CD4-positive, alpha-beta T cell treated with Interleukin-1 beta for 1 hour (primary cell): ENCODE results near the gene LRRC41.
"Not testable (repeated sequence)": the region's sequence is repeated elsewhere in the genome, so short reads cannot be mapped to it uniquely, and the experiment has no call there.

Experiments used
- DNase-seq, 2 donors: peaks; one replicate each; pipeline ENCODE4 v3.0.0-alpha.2; 2020 to 2022

Gene LRRC41, protein sequence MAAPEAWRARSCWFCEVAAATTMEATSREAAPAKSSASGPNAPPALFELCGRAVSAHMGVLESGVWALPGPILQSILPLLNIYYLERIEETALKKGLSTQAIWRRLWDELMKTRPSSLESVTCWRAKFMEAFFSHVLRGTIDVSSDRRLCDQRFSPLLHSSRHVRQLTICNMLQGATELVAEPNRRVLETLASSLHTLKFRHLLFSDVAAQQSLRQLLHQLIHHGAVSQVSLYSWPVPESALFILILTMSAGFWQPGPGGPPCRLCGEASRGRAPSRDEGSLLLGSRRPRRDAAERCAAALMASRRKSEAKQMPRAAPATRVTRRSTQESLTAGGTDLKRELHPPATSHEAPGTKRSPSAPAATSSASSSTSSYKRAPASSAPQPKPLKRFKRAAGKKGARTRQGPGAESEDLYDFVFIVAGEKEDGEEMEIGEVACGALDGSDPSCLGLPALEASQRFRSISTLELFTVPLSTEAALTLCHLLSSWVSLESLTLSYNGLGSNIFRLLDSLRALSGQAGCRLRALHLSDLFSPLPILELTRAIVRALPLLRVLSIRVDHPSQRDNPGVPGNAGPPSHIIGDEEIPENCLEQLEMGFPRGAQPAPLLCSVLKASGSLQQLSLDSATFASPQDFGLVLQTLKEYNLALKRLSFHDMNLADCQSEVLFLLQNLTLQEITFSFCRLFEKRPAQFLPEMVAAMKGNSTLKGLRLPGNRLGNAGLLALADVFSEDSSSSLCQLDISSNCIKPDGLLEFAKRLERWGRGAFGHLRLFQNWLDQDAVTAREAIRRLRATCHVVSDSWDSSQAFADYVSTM

GRCh38 chr1:46303038-46303871, at the start of gene LRRC41, which contains the start of gene UQCRH:
LRRC41 (minus strand) TSS chr1:46303616; CDS start chr1:46303322, 294 bp downstream.
UQCRH (plus strand) TSS chr1:46303698; CDS start chr1:46303767, 69 bp downstream.
- peak; percentile 93 to 96 for DNase-seq

- DNase-seq = no peak
Measured at GRCh38 chr1:46352363-46352762, 48.9 kb upstream of the LRRC41 start.

- no peak for DNase-seq
Measured at GRCh38 chr1:46345281-46345680, 41.9 kb upstream of the LRRC41 start.

- DNase-seq = no peak
Measured at GRCh38 chr1:46344481-46344880, 41.1 kb upstream of the LRRC41 start.

- no peak for DNase-seq
Measured at GRCh38 chr1:46343705-46344104, 40.3 kb upstream of the LRRC41 start.

- no peak for DNase-seq
Measured at GRCh38 chr1:46343351-46343695, 39.9 kb upstream of the LRRC41 start.

DNA sequence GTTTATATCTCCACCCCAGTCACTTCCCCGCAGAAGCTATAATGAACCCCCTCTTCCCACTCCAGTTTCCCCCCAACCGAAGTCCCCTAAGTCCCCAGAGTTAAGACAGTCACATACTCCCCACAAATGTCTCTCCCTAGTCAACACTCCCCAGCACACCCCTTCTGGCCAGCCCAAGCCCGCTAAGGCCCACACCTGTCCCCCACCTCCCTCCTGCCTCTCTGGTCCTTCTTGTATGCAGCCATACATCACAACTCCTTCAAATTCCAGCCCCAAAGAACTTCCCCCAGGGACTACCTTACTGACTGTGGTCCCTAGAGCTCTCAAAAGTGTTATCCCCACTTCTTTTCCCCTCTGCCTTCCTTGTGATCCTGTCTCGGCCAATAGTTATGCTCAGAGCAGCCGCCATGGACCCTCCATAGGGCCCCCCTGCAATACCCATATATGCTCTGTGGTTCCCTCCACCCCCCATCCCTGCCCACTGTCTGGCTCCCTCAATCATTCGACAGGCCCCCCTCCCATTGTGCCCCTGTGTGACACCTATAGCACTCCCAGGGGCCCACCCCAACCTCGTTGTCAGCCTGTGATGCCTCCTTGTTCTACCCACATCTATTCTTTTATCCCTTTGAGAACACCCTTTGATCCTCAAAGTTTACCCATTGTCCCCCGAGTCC, 39.4 kb upstream of the LRRC41 start:
- DNase-seq = no peak

DNA sequence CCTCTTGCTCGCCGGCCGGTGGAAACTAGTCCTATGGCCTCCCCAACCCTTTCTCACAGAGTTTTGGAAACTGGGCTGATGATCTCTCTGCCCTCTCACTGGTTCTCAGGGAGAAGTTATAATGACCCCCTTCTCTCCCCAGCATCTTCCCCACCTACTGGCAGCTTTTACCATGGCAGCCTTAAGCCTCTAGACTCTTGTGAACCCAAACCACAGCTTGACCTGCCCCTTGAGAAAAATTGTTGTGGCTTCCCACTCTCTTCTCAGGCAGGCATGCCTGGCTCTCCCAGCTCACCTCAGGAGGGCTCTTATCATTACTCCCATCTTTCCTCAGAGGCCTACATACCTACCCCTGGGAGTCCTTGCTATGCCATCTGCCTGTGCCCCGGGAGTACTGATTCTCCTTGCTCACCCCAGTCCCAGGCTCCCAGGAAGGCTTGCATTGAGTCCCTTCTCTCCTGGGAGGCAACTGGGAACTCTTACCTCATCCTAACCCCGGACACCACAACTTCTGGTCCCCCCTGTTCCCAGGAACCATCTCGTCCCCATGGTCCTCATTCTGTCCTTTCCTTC, 38.8 kb upstream of the LRRC41 start:
- peak; percentile 25 to 38 for DNase-seq

GRCh38 chr1:46341222-46342083, 38.0 kb upstream of the LRRC41 start:
- DNase-seq = no peak

DNA sequence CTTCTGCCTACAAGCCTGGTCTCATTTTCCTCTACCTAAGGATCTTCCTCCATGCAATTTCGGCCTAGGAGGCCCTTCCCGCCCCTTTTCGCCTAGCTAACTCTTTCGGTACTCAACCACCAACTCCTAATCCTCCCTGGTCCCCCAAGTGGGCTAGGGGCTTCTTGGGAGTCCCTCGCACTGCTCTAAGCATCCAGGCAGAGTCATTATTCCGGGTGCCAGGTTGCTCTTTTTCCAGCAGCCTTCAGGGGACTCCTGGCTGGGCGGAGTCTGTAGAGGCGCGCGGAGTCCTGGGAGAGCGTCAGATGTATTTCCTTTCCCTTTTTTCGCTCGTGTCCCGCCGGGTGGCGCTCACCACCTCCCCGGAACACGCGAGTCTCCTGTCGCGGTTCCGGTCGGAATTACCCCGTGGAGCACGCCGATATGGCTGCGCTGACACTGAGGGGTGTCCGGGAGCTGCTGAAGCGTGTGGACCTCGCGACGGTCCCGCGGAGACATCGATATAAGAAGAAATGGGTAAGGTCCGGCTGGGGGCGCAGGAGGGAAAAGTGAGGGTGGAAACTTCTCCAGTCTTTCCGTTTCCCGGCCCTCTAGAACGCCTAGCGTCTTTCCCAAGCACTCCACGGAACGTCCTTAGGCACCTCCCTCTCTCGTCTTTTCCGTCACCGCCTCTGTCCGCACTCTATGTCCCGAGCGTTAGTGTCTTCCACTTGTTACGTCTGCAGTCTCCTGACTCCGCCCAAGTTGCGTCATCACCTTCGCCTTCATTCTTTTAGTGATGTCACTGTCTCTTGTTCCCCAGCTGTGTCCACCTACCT, 37.2 kb upstream of the LRRC41 start, which contains the start of gene NSUN4:
NSUN4 (plus strand) TSS at position 404 of the 818 bp plus-strand sequence; CDS start at position 424, 20 bp downstream.
- peak; percentile 90 for DNase-seq

DNA sequence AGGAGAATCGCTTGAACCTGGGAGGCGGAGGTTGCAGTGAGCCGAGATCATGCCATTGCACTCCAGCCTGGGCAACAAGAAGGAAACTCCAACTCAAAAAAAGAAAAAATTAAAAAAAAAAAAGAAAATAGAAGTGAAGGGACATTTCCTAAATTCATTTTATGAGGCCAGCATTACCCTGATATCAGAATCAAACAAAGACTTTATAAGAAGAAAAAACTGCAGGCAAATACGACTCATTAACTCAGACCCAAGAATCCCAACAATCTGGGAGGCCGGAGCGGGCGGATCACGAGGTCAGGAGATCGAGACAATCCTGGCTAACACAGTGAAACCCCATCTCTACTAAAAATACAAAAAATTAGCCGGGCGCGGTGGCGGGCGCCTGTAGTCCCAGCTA, 34.0 kb upstream of the LRRC41 start:
- DNase-seq = not testable (repeated sequence)

DNA sequence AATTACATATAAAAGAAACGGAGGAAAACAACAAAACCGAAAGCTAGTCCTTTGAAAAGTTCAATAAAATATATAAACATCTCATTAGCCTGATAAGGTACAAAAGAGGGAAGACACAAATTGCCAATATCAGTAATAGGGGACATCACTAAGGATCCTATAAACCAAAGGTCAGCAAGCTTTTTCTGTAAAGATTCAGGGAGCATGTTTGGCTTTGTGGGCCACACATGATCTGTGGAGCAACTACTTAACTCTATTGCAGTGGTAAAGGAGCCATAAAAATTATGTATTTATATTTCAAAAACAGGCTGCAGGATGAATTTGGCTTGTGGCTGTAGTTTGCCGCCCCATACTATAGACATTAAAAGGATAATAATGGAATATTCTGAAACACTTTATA, 31.7 kb upstream of the LRRC41 start:
- no peak for DNase-seq

- no peak for DNase-seq
Measured at GRCh38 chr1:46334030-46334384, 30.6 kb upstream of the LRRC41 start.

DNA sequence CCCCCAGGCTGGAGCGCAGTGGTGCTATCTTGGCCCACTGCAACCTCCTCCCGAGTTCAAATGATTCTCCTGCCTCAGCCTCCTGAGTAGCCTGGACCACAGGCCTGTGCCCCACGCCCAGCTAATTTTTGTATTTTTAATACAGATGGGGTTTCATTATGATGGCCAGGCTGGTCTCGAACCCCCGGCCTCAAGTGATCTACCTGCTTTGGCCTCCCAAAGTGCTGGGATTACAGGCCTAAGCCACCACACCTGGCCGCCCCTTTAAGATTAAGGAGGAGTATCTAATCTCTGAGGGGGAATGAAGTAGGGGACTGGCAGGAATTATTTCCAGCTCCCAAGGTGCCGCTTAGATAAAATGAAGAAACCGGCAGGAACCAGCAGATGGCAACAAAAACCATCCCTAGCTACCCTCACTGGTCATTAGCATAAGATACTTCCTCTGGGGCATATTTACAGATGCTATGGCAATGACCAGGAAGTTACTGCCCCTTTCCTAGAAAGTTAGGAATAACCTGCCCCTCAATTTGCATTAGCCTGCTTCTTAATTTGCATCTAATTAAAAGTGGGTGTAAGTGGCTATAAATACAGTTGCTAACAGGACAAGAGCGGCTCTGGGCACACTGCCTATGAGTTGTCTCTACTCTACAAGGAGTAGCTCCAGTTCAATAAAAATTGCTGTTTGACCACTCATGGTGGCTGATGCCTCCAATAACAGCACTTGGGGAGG, 30.0 kb upstream of the LRRC41 start:
- no peak for DNase-seq

DNA sequence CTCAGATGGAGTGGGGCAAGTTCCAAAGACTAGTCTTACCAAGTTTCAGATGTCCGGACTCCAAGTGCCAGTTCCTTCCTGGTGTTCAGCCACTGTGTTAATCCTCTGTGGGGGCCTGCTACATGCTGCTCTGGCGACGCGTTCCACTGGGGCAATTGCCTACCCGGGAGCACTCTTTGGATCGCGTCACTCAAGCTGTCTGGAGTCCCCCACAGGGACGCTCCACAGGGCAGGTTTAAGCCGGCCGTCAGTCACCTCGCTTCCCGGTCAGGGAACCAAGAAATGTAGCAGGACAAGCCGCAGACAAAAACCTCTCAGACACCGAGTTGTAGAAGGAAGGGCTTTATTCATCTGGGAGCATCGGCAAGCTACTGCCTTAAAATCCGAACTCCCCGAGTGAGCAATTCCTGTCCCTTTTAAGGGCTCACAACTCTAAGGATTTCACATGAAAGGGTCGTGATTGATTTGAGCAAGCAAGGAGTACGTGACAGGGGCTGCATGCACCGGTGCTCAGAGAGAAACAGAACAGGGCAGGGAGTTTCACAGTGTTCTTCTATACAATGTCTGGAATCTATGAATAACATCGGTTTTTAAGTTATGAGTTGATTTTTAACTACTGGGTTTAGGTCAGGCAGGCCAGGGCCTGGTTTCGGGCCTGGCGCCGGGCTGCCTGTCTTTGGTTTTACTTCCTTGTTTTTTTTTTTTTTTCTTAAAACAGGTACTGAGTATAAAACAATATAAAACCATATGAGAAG, 28.5 kb upstream of the LRRC41 start:
- not testable (repeated sequence) for DNase-seq

- not testable (repeated sequence) for DNase-seq
Measured at GRCh38 chr1:46330381-46330780, 27.0 kb upstream of the LRRC41 start.

- DNase-seq = not testable (repeated sequence)
Measured at GRCh38 chr1:46329807-46330206, 26.4 kb upstream of the LRRC41 start.

DNA sequence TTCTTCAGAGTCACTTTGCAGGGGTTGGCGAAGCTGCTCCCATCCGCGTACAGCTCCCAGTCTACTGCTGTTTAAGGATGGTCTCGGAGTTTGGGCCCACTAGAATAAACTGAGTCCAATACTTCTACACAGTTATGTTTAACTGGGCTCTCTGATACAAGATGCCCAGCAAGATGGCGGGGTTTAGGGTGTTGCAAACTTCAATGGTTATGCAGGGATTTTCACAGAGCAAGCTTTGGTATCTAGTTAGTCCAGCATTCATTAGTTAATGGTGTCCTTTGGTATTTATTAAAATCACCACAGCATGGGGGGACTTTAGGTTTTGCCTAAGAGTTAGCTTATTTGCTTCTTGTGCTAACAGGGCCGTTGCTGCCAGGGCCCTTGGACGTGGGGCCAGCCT, 24.8 kb upstream of the LRRC41 start:
- not testable (repeated sequence) for DNase-seq
